ENCODE results near the gene PTTG1IP.

GRCh38 chr21:44823179-44823660 is 50.3 kb downstream of the PTTG1IP start:
- no peak for TF ChIP-seq CTCF (IDR thresholded peaks at IDR 0.05; ENCODE audit: low read length)
- no peak for TF ChIP-seq EZH2 (IDR thresholded peaks at IDR 0.05; ENCODE audit: borderline replicate concordance, low read length)

Data from OCI-LY1 (cell line).